ENCODE data around the gene KRT40.

- no peak for TF ChIP-seq CTCF (IDR thresholded peaks at IDR 0.05; ENCODE audit: control extremely low read depth in 1 of 3, insufficient read depth in 1 of 3, low read depth in 1 of 3, low read length in 3 of 3)
- no peak for TF ChIP-seq EZH2 (IDR thresholded peaks at IDR 0.05; ENCODE audit: low read depth, low read length, severe bottlenecking)
- no peak for TF ChIP-seq SIN3A (conservative IDR thresholded peaks at IDR 0.05 in 1 of 2, IDR thresholded peaks at IDR 0.05 in 1 of 2; ENCODE audit: low read depth in 1 of 2, low read length in 2 of 2)
- no peak for TF ChIP-seq POLR2A (IDR thresholded peaks at IDR 0.05; ENCODE audit: control extremely low read depth in 1 of 2, low read depth in 2 of 2, low read length in 2 of 2)
- TF ChIP-seq SP1 (IDR thresholded peaks at IDR 0.05; ENCODE audit: low read depth, low read length) = no peak
- TF ChIP-seq TAF1 (IDR thresholded peaks at IDR 0.05; ENCODE audit: low read depth, low read length) = no peak
- no peak for TF ChIP-seq CBX8 (IDR thresholded peaks at IDR 0.05; ENCODE audit: borderline replicate concordance, low read depth, low read length)
- TF ChIP-seq RFX5 (IDR thresholded peaks at IDR 0.05; ENCODE audit: borderline replicate concordance, low read depth, low read length) = no peak
- no peak for TF ChIP-seq CHD7 (IDR thresholded peaks at IDR 0.05; ENCODE audit: insufficient replicate concordance, low read length)
- no peak for TF ChIP-seq POLR2AphosphoS5 (IDR thresholded peaks at IDR 0.05; ENCODE audit: low read depth, low read length)
These were observed 34.7 kb downstream of the KRT40 start for GRCh38 chr17:40949418-40949817.

All from H1 (cell line).